Gastroesophageal sphincter (tissue), 4 donors: ENCODE results near the gene LASP1NB.

Experiments
- ATAC-seq: fragments of 150-250 bp; one replicate; pipeline ENCODE4 v1.9.1; 2016; ENCODE audit warnings: mild to moderate bottlenecking, moderate library complexity
- H3K27ac ChIP-seq, 4 donors: fragments of 200-600 bp; sonication (generic) in 3 of 4; 1 replicate in 3 of 4; 2 replicates in 1 of 4; pipeline ENCODE4 v1.5.1; 2016 to 2019
- H3K27me3 ChIP-seq: fragments of 200-600 bp; sonication (generic); one replicate; pipeline ENCODE4 v1.5.1; 2019
- H3K36me3 ChIP-seq, 2 donors: fragments of 200-600 bp; sonication (generic); one replicate each; pipeline ENCODE4 v1.5.1; 2019; ENCODE audit warnings: control low read depth in 1 of 2
- H3K4me1 ChIP-seq, 3 donors: fragments of 200-600 bp; sonication (generic); 1 replicate in 2 of 3; 2 replicates in 1 of 3; pipeline ENCODE4 v1.5.1; 2016 to 2019; ENCODE audit warnings: control low read depth in 2 of 3
- H3K4me3 ChIP-seq, 2 donors: fragments of 200-600 bp; sonication (generic); one replicate each; pipeline ENCODE4 v1.5.1; 2019; ENCODE audit warnings: mild to moderate bottlenecking in 1 of 2, moderate library complexity in 1 of 2
- H3K9me3 ChIP-seq, 3 donors: fragments of 200-600 bp; sonication (generic); one replicate each; pipeline ENCODE4 v1.5.1; 2017 to 2019; ENCODE audit warnings: control low read depth in 2 of 3
- CTCF ChIP-seq, 4 experiments: fragments of 200-600 bp in 2 of 4; fragments of 450-650 bp in 2 of 4; sonication (generic) in 1 of 4; IDR thresholded peaks; one replicate each; pipeline ENCODE4 v1.5.1; 2017 to 2019; ENCODE audit warnings: antibody characterized with exemption in 4 of 4, mild to moderate bottlenecking in 2 of 4, moderate library complexity in 2 of 4
- EP300 ChIP-seq: sonication (generic); formaldehyde crosslinking; IDR thresholded peaks from one replicate; pipeline ENCODE4 v1.6.1; 2017; ENCODE audit warnings: antibody characterized with exemption, mild to moderate bottlenecking
- POLR2A ChIP-seq, 2 donors: fragments of 450-650 bp; IDR thresholded peaks; one replicate each; pipeline ENCODE4 v1.6.1; 2017; ENCODE audit warnings: antibody characterized with exemption in 2 of 2, mild to moderate bottlenecking in 2 of 2, moderate library complexity in 1 of 2
- POLR2AphosphoS5 ChIP-seq: sonication (generic); formaldehyde crosslinking; IDR thresholded peaks from one replicate; pipeline ENCODE4 v1.6.1; 2017; ENCODE audit warnings: antibody characterized with exemption
- WGBS, 2 donors: methylation state at CpG; one replicate each; pipeline ENCODE4 v1.1.5; 2018; ENCODE audit warnings: low coverage in 1 of 2; 5-methylcytosine and 5-hydroxymethylcytosine counted together

The LASP1NB gene

GRCh38 chr17:38958756-38959155, 33.3 kb downstream of the LASP1NB start:
- H3K4me3 ChIP-seq = no peak overlapping the region
- H3K27ac ChIP-seq = peak overlapping the region in 2 of 4 donors; percentile 60 to 68
- H3K36me3 ChIP-seq = no peaks in the 10 kb centered on the region
- peaks cover 0 to 14% (median 0%) of the 10 kb centered on the region in 3 donors for H3K4me1 ChIP-seq
- TF ChIP-seq POLR2A (IDR thresholded peaks at IDR 0.05) = no peak
- no peak for TF ChIP-seq POLR2AphosphoS5
- no peak for TF ChIP-seq EP300
- no peak for TF ChIP-seq CTCF (IDR thresholded peaks at IDR 0.05)
- no peaks in the 10 kb centered on the region for H3K27me3 ChIP-seq
- ATAC-seq = no peak
- no peaks in the 10 kb centered on the region for H3K9me3 ChIP-seq

- WGBS, 2 donors = 52 to 74% methylated on average over 2 to 3 of the region's 3 CpGs
- no peak for ATAC-seq
- TF ChIP-seq POLR2A (IDR thresholded peaks at IDR 0.05) (no peak), EP300 (no peak), POLR2AphosphoS5 (no peak), CTCF (IDR thresholded peaks at IDR 0.05) (no peak)
- Histone ChIP-seq H3K27ac (peak overlapping the region in 3 of 4 donors; percentile 49 to 68 (median 60)), H3K9me3 (no peaks in the 10 kb centered on the region), H3K4me1 (peaks cover 0 to 14% (median 0%) of the 10 kb centered on the region in 3 donors), H3K27me3 (no peaks in the 10 kb centered on the region), H3K36me3 (no peaks in the 10 kb centered on the region), H3K4me3 (no peak overlapping the region)
These were observed 34.1 kb downstream of the LASP1NB start for GRCh38 chr17:38959508-38959907.

GRCh38 chr17:38960402-38960801, 35.0 kb downstream of the LASP1NB start:
- peaks cover 0 to 14% (median 0%) of the 10 kb centered on the region in 3 donors for H3K4me1 ChIP-seq
- ATAC-seq = no peak
- H3K4me3 ChIP-seq = no peak overlapping the region
- H3K27me3 ChIP-seq = no peaks in the 10 kb centered on the region
- H3K9me3 ChIP-seq = no peaks in the 10 kb centered on the region
- H3K27ac ChIP-seq = no peak overlapping the region
- TF ChIP-seq POLR2A (IDR thresholded peaks at IDR 0.05) = no peak
- no peak for TF ChIP-seq POLR2AphosphoS5
- TF ChIP-seq CTCF (IDR thresholded peaks at IDR 0.05) = no peak
- TF ChIP-seq EP300 = no peak
- WGBS, 2 donors = 91 to 94% methylated on average over 4 of the region's 5 CpGs
- H3K36me3 ChIP-seq = no peaks in the 10 kb centered on the region

- TF ChIP-seq CTCF (IDR thresholded peaks at IDR 0.05) (no peak), POLR2AphosphoS5 (no peak), EP300 (no peak), POLR2A (IDR thresholded peaks at IDR 0.05) (no peak)
- Histone ChIP-seq H3K27ac (no peak overlapping the region), H3K4me1 (peaks cover 0 to 14% (median 0%) of the 10 kb centered on the region in 3 donors), H3K9me3 (no peaks in the 10 kb centered on the region), H3K27me3 (no peaks in the 10 kb centered on the region), H3K4me3 (no peak overlapping the region), H3K36me3 (no peaks in the 10 kb centered on the region)
- no peak for ATAC-seq
- WGBS, 2 donors = 77 to 78% methylated on average over 4 of the region's 4 CpGs
These were observed 36.0 kb downstream of the LASP1NB start for GRCh38 chr17:38961413-38961812.

GRCh38 chr17:38967290-38967738, 41.9 kb downstream of the LASP1NB start, which contains the start of gene FBXO47:
Gene FBXO47 (minus strand): TSS chr17:38967403. CDS start chr17:38963025, 4,378 bp downstream.
- TF ChIP-seq EP300 (no peak), POLR2A (IDR thresholded peaks at IDR 0.05) (peak in 1 of 2 donors; percentile 41), CTCF (IDR thresholded peaks at IDR 0.05) (peak in 3 of 4 experiments; percentile 33 to 41 (median 38)), POLR2AphosphoS5 (peak; percentile 24)
- peak within 1 kb of the TSS; percentile 9 to 42 for H3K4me3 ChIP-seq
- peaks cover 0 to 11% (median 0%) of the 10 kb centered on the region in 3 donors for H3K4me1 ChIP-seq
- ATAC-seq = peak; percentile 96
- H3K36me3 ChIP-seq = no peaks in the 10 kb centered on the region
- H3K27ac ChIP-seq = peak within 1 kb of the TSS; percentile 9 to 83 (median 76)
- 26 to 34% methylated on average over 3 to 7 of the region's 21 CpGs for WGBS, 2 donors
- H3K9me3 ChIP-seq = no peaks in the 10 kb centered on the region
- H3K27me3 ChIP-seq = no peaks in the 10 kb centered on the region
